Colonic mucosa (tissue), 4 donors: ENCODE results near the gene MTMR3. TPM values are rescaled to one million over a fixed set of nuclear protein-coding genes. Genes with fewer than 3 reads are reported as not detected.

Source experiments
- DNase-seq: peaks from one replicate; pipeline ENCODE4 v3.0.0-alpha.2; 2020
- H3K27ac ChIP-seq: fragments of 200-600 bp; one replicate; pipeline ENCODE4 v1.8.0; 2021
- H3K27me3 ChIP-seq: fragments of 200-600 bp; one replicate; pipeline ENCODE4 v1.8.0; 2021
- H3K36me3 ChIP-seq: fragments of 200-600 bp; one replicate; pipeline ENCODE4 v1.8.0; 2021
- H3K4me1 ChIP-seq: fragments of 200-600 bp; one replicate; pipeline ENCODE4 v1.8.0; 2021; ENCODE audit warnings: mild to moderate bottlenecking
- H3K4me3 ChIP-seq: fragments of 200-600 bp; one replicate; pipeline ENCODE4 v1.8.0; 2021
- H3K9ac ChIP-seq, 2 donors: one replicate each; pipeline ENCODE4 v1.7.0; 2013; ENCODE audit warnings: control low read depth in 2 of 2, low read depth in 2 of 2, low read length in 2 of 2
- H3K9me3 ChIP-seq: fragments of 200-600 bp; one replicate; pipeline ENCODE4 v1.8.0; 2021
- CTCF ChIP-seq: fragments of 200-600 bp; IDR thresholded peaks from one replicate; pipeline ENCODE4 v1.8.0; 2022; ENCODE audit warnings: antibody characterized with exemption, mild to moderate bottlenecking
- intact Hi-C: fragments of 100-400 bp; cut with DNase I; formaldehyde crosslinking; loops from one replicate; pipeline ENCODE4 v1.14.1; 2022
- total RNA-seq, 2 donors: library from RNA; stranded (reverse); fragmentation: NEBNext Ultra II Directional in 1 of 2; extraction: Animal tissue kit (Norgen Biotek cat#: 25700) in 1 of 2; gene quantifications; one replicate each; pipeline ENCODE4 v1.2.1, GENCODE V29; 2021
- donor health status: healthy.
- donor health status: DM: no; HTN: no; CAD: no.
- donor health status: DM: no; HTN: no; CAD: no.

MTMR3 gene
- total RNA-seq, 2 donors from 2014 or later = 35.9 to 49.4 TPM

DNA sequence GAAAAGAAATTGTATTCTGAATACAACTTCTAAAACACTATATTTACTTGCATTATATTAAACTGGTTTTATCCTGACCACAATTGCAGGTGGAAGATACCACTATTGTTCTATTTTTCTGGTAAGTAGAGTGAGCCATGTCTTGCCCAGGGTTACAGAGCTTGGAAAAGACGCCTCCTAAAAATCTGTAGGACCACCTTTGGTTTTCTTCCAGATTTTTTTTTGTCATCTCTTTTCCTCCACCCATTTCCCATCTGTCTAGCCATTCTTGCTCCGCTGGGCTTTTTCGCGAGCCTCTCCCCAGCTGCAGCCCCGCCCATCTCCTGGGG, 294 bp upstream of the MTMR3 start:
- Histone ChIP-seq H3K4me3 (no peak overlapping the region), H3K9me3 (no peaks in the 10 kb centered on the region), H3K9ac (no peak overlapping the region), H3K36me3 (no peaks in the 10 kb centered on the region), H3K4me1 (no peaks in the 10 kb centered on the region), H3K27me3 (no peaks in the 10 kb centered on the region), H3K27ac (no peak overlapping the region)
- intact Hi-C loops = loop anchor here (10.0 kb wide), 1 partner anchor 122 kb away; no protein-coding TSS in a partner anchor
- no peak for DNase-seq
- no peak for TF ChIP-seq CTCF

- Histone ChIP-seq H3K27ac (peak overlapping the region; percentile 88), H3K9me3 (no peaks in the 10 kb centered on the region), H3K9ac (peak overlapping the region; percentile 79 to 90), H3K27me3 (no peaks in the 10 kb centered on the region), H3K36me3 (no peaks in the 10 kb centered on the region), H3K4me3 (peak overlapping the region; percentile 70), H3K4me1 (no peaks in the 10 kb centered on the region)
- intact Hi-C loops = loop anchor here (10.0 kb wide), 1 partner anchor 121 kb away; no protein-coding TSS in a partner anchor
- DNase-seq = no peak
- TF ChIP-seq CTCF = no peak
Observed at GRCh38 chr22:29883775-29884097, 762 bp downstream of the MTMR3 start.

DNA sequence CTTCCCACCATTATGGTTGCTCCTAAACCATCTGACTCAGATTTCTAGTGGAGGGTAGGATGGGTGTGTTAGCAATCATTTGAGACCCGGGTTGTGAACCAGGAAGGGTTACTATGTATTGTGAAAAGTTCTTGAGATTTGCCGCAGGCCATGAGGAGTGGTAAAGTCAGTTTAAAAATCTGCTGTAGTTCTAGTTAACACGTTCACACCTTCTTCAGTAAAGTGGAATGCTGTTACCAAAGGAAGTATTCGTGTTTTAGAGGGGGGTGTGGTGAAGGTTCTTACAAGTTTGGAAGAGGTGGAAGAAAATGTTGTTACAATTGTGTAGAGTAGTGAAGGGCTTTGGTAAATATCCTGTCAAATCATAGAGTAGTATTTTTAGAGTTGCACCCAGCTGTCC, 2.6 kb downstream of the MTMR3 start:
- no peaks in the 10 kb centered on the region for H3K9me3 ChIP-seq
- no peak for DNase-seq
- H3K27ac ChIP-seq = no peak overlapping the region
- TF ChIP-seq CTCF = no peak
- no peaks in the 10 kb centered on the region for H3K36me3 ChIP-seq
- H3K4me1 ChIP-seq = no peaks in the 10 kb centered on the region
- no peak overlapping the region for H3K9ac ChIP-seq
- H3K27me3 ChIP-seq = no peaks in the 10 kb centered on the region
- H3K4me3 ChIP-seq = no peak overlapping the region
- intact Hi-C loops = loop anchor here (10.0 kb wide), 1 partner anchor 119 kb away; no protein-coding TSS in a partner anchor

DNA sequence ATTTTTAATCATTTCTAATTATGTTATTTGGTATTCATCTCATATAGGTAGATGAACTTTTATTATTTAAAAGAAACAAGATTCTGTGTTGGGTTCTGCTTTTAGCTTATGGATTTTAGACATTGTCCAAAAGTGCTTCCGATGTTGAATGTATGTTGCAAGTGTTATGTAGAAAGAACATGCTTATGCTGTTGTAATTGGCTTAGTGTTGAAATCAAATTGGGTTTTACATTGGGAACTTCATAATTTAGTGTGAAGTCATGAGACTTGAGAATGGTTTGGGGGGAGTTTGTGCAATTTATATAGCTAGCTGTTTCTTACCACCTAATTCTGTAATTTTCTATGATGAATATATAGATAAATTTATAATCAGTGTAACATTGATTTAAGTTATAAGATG, 3.6 kb downstream of the MTMR3 start:
- intact Hi-C loops = loop anchor here (10.0 kb wide), 1 partner anchor 118 kb away; no protein-coding TSS in a partner anchor

DNA sequence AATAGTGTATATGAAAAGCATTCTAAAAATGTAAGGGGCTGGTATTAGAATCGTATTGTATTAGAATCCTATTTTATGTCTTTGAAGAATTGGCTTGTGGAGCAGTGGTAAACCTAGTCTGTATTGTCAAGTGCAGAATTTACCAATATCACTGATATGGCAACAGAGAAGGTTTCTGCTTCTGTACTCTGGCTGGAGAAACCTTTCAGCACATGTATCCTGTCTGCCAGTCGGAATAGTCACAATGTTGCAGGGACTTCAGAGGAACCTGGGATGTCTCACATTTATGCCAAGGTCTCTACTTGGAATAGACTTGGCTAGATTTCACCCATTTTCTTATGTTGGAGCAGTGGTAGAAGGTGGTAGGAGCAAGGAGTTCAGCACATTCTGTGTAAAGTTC, 4.4 kb downstream of the MTMR3 start:
- intact Hi-C loops = loop anchor here (10.0 kb wide), 1 partner anchor 117 kb away; no protein-coding TSS in a partner anchor
- no peak overlapping the region for H3K4me3 ChIP-seq
- H3K27ac ChIP-seq = no peak overlapping the region
- H3K36me3 ChIP-seq = no peaks in the 10 kb centered on the region
- H3K9ac ChIP-seq = no peak overlapping the region
- no peaks in the 10 kb centered on the region for H3K9me3 ChIP-seq
- no peak for TF ChIP-seq CTCF
- DNase-seq = no peak
- H3K4me1 ChIP-seq = no peaks in the 10 kb centered on the region
- no peaks in the 10 kb centered on the region for H3K27me3 ChIP-seq

More for the DNA sequence above, 3.6 kb downstream of the MTMR3 start:
- Histone ChIP-seq H3K27ac (no peak overlapping the region), H3K9ac (no peak overlapping the region), H3K9me3 (no peaks in the 10 kb centered on the region), H3K27me3 (no peaks in the 10 kb centered on the region), H3K4me3 (no peak overlapping the region), H3K36me3 (no peaks in the 10 kb centered on the region), H3K4me1 (no peaks in the 10 kb centered on the region)
- no peak for DNase-seq
- no peak for TF ChIP-seq CTCF

DNA sequence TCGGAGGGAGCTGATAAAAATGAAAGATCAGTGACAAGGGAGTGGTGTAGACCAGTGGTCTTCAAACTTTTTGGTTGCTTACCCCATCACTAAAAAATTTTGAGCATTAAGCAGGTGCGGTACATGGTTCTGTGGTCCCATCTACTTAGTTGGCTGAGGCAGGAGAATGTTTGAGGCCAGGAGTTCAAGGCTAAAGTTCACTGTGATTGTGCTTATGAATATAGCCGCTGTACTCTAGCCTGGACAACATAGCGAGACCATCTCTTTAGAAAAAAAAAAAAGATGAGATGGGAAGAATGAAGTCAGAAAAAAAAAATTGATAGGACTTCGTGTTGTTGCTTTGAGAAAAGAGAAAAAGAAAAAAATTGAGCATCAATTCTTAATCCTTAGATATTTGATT, 7.8 kb downstream of the MTMR3 start:
- H3K4me1 ChIP-seq = no peaks in the 10 kb centered on the region
- intact Hi-C loops = no loop called here

More for the DNA sequence above, 7.8 kb downstream of the MTMR3 start:
- DNase-seq = no peak
- H3K9ac ChIP-seq = no peak overlapping the region
- no peaks in the 10 kb centered on the region for H3K27me3 ChIP-seq
- H3K4me3 ChIP-seq = no peak overlapping the region
- H3K9me3 ChIP-seq = no peaks in the 10 kb centered on the region
- H3K36me3 ChIP-seq = no peaks in the 10 kb centered on the region
- no peak overlapping the region for H3K27ac ChIP-seq
- TF ChIP-seq CTCF = no peak
